Panc1 (cell line): ENCODE results near the gene CAMK1G.

ENCODE experiments used
- CTCF ChIP-seq: fragments of 450-650 bp; IDR thresholded peaks from 2 replicates; pipeline ENCODE4 v1.5.1; 2017; ENCODE audit warnings: mild to moderate bottlenecking
- POLR2AphosphoS5 ChIP-seq: IDR thresholded peaks from 2 replicates; pipeline ENCODE4 v1.6.1; 2012; ENCODE audit warnings: mild to moderate bottlenecking, low read depth, low read length, moderate library complexity
- REST ChIP-seq, 2 experiments: IDR thresholded peaks; 2 replicates each; pipeline ENCODE4 v1.6.1; 2011 to 2012; ENCODE audit warnings: low read depth in 2 of 2, control low read depth in 1 of 2, low read length in 1 of 2, mild to moderate bottlenecking in 1 of 2, moderate library complexity in 1 of 2; ENCODE audit not compliant: insufficient read depth in 1 of 2
- SIN3A ChIP-seq: IDR thresholded peaks from 2 replicates; pipeline ENCODE4 v1.6.1; 2012; ENCODE audit warnings: low read depth, mild to moderate bottlenecking, low read length, moderate library complexity, borderline replicate concordance; ENCODE audit not compliant: insufficient read depth
- TCF7L2 ChIP-seq: IDR thresholded peaks from 2 replicates; pipeline ENCODE4 v1.6.1; 2011; ENCODE audit warnings: mild to moderate bottlenecking, low read depth, low read length, inconsistent platforms

- TF ChIP-seq CTCF (no peak), REST (IDR thresholded peaks at IDR 0.05; ENCODE audit: insufficient read depth in 1 of 2, low read depth in 2 of 2, low read length in 1 of 2) (no peak), POLR2AphosphoS5 (no peak), TCF7L2 (no peak), SIN3A (no peak)
These were observed 20.4 kb downstream of the CAMK1G start for GRCh38 chr1:209603877-209604276.
